NK-92 (cell line): Measurements from ENCODE around the gene RRP1B.
"Not testable (repeated sequence)": the region's sequence is repeated elsewhere in the genome, so short reads cannot be mapped to it uniquely, and the experiment has no call there.

Experiments
- DNase-seq: peaks from one replicate; lab custom pipeline; 2025; ENCODE audit not compliant: unreplicated experiment; lab: John Stamatoyannopoulos, UW

The RRP1B gene, protein sequence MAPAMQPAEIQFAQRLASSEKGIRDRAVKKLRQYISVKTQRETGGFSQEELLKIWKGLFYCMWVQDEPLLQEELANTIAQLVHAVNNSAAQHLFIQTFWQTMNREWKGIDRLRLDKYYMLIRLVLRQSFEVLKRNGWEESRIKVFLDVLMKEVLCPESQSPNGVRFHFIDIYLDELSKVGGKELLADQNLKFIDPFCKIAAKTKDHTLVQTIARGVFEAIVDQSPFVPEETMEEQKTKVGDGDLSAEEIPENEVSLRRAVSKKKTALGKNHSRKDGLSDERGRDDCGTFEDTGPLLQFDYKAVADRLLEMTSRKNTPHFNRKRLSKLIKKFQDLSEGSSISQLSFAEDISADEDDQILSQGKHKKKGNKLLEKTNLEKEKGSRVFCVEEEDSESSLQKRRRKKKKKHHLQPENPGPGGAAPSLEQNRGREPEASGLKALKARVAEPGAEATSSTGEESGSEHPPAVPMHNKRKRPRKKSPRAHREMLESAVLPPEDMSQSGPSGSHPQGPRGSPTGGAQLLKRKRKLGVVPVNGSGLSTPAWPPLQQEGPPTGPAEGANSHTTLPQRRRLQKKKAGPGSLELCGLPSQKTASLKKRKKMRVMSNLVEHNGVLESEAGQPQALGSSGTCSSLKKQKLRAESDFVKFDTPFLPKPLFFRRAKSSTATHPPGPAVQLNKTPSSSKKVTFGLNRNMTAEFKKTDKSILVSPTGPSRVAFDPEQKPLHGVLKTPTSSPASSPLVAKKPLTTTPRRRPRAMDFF

GRCh38 chr21:43659136-43660000 is at the start of gene RRP1B, which contains the start of gene HSF2BP:
Gene RRP1B (plus strand): TSS chr21:43659560. CDS start chr21:43659665, 105 bp downstream.
Gene HSF2BP (minus strand): TSS chr21:43659488. CDS start chr21:43658096, 1,392 bp downstream.
- DNase-seq = no peak

- no peak for DNase-seq
Measured at GRCh38 chr21:43611598-43612369, 47.6 kb upstream of the RRP1B start.

DNA sequence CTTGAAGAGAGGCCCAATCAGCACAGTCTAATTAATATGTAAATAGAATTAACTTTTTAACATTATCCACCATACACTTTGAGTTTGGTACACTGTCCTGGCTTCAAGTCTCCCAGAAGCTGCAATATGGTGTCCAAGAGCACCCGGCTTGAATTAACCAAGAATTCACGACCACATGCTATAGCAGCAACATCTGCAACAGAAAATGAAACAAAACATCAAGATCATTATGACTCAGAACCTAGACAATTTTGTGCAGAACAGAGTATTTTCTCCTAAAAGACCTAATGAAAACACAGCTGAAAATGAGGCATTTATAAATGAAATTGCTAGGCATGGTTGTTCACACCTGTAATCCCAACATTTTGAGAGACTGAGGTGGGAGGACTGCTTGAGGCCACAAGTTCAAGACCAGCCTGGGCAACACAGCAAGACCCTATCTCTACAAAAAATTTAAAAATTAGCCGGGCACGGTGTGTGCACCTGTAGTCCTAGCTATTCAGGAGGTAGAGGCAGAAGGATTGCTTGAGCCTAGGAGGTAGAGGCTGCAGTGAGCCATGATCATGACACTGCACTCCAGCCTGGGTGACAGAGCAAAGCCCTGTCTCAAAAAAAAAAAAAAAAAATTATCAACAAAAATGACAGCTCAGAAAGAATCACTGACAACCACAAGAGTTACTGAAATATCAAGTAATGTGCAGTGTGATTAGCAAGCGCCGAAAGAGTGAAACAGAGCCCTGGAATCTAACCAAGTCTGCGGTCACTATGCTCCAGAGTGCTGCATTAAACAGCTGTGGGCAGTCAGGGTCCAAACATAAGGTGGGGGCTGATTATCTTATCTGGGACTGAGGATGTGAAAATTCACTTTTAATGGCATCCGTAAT is 45.4 kb upstream of the RRP1B start:
- no peak for DNase-seq

DNA sequence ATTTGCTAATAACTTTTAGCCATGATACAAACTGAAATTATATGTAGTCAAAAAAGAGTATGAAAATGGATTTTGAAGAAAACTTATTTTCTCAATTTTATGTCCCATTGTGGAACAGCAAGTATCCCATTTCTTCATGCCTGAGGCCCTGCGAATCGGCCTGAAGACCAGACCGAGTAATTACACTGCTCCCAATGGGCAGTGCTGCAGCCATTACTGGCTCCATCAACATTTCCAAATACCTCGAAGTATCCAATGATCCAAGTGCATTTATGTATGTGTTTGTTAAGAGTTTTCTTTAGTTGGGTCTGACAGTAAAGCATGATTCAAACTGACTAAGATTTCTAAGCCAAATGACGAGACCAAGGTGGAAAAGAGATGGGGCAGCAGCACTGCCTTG is 44.5 kb upstream of the RRP1B start:
- no peak for DNase-seq

GRCh38 chr21:43616861-43617260 is 42.5 kb upstream of the RRP1B start:
- DNase-seq = not testable (repeated sequence)

DNA sequence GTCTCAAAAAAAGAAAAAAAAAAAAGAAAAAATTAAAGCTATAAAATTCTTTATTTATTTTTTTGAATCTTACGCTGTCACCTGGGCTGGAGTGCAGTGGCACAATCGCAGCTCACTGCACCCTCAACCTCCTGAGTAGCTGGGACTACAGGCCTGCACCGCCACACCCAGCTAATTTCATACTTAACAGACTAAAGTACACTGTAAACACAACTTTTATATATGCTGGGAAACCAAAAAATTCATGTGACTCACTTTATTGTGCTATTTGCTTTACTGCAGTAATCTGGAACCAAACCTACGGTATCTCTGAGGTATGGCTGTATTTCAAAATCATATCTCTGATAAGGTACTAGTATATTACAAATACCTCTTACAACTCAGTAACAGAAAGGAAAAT is 40.4 kb upstream of the RRP1B start:
- DNase-seq = no peak

- DNase-seq = no peak
Measured at GRCh38 chr21:43619344-43619743, 40.0 kb upstream of the RRP1B start.

- DNase-seq = no peak
Measured at GRCh38 chr21:43619856-43620255, 39.5 kb upstream of the RRP1B start.

GRCh38 chr21:43622796-43623195 is 36.6 kb upstream of the RRP1B start:
- no peak for DNase-seq

GRCh38 chr21:43623588-43623987 is 35.8 kb upstream of the RRP1B start:
- DNase-seq = no peak

DNA sequence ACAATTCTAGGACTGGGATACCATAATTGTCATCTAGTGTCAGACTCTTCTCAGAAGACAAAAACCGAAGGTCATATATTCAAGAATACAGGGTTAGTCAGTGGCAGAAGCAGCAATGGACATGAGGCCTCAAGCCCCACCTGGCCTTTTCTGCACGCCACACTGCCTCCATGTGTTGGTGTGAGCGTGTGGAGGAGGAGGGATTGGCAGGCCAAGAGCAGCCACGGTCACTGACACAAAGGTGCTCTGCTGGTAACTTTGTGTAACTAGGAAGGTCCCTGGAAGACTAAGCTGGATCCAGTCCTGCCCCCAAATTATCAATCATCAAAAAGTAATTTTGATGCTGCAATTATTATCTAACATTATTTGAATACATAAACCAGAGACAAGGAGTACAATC is 35.0 kb upstream of the RRP1B start:
- no peak for DNase-seq

GRCh38 chr21:43626390-43626789 is 33.0 kb upstream of the RRP1B start:
- DNase-seq = no peak

- DNase-seq = no peak
Measured at GRCh38 chr21:43627527-43627926, 31.8 kb upstream of the RRP1B start.

DNA sequence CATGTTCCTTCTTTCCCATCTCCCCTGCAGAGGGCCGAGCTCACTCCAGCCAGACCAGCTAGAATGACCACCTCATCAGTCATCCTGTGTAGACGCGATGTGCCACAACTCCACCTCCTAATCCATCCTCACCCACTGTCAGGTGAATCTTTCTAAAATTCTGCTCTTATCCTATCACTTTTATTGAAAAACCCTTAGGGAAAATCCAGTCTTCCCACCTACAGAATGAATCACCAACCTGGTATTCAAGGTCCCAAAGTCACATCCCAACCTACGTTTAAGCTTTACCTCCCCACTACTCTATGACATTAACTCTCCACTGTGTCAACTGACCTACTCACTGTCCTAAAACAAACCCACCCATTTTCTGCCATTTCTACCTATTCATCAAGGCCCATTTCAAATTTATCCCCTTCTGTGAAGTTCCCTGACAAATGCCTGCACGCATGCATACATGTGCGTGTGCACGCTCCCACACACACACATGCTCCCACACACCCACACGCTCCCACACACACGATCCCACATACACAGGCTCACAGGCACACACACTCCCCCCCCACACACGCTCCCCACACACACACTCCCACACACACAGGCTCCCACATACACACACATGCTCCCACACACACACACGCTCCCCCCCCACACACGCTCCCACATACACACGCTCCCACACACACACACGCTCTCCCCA is 27.8 kb upstream of the RRP1B start:
- no peak for DNase-seq

- DNase-seq = no peak
Measured at GRCh38 chr21:43632373-43632905, 26.9 kb upstream of the RRP1B start.

GRCh38 chr21:43634618-43635017 is 24.7 kb upstream of the RRP1B start:
- no peak for DNase-seq

GRCh38 chr21:43635436-43635835 is 23.9 kb upstream of the RRP1B start:
- no peak for DNase-seq

- no peak for DNase-seq
Measured at GRCh38 chr21:43637530-43638158, 21.7 kb upstream of the RRP1B start.
